Panc1 (cell line): ENCODE data around the gene TMA7.

Experiments used
- POLR2AphosphoS5 ChIP-seq: IDR thresholded peaks from 2 replicates; pipeline ENCODE4 v1.6.1; 2012; ENCODE audit warnings: mild to moderate bottlenecking, low read depth, low read length, moderate library complexity
- TF ChIP-seq, protein P1 (sequence below): fragments of 450-650 bp; IDR thresholded peaks from 2 replicates; pipeline ENCODE4 v1.5.1; 2017; ENCODE audit warnings: mild to moderate bottlenecking

DNA sequence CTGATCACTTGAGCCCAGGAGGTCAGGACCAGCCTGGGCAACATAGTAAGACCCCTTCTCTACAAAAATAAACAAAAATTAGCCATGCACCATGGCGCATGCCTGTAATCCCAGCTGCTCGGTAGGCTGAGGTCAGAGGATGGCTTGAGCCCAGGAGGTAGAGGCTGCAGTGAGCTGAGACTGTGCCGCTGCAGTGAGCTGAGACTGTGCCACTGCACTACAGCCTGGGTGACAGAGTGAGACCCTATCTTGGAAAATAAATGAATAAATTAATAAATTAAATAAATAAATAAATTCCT is 53.1 kb downstream of the TMA7 start:
- TF ChIP-seq, protein P1, sequence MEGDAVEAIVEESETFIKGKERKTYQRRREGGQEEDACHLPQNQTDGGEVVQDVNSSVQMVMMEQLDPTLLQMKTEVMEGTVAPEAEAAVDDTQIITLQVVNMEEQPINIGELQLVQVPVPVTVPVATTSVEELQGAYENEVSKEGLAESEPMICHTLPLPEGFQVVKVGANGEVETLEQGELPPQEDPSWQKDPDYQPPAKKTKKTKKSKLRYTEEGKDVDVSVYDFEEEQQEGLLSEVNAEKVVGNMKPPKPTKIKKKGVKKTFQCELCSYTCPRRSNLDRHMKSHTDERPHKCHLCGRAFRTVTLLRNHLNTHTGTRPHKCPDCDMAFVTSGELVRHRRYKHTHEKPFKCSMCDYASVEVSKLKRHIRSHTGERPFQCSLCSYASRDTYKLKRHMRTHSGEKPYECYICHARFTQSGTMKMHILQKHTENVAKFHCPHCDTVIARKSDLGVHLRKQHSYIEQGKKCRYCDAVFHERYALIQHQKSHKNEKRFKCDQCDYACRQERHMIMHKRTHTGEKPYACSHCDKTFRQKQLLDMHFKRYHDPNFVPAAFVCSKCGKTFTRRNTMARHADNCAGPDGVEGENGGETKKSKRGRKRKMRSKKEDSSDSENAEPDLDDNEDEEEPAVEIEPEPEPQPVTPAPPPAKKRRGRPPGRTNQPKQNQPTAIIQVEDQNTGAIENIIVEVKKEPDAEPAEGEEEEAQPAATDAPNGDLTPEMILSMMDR, result no peak
- no peak for TF ChIP-seq POLR2AphosphoS5
